NCI-H128 (cell line): ENCODE results near the gene NDUFV2.
"Not testable (repeated sequence)": the region's sequence is repeated elsewhere in the genome, so short reads cannot be mapped to it uniquely, and the experiment has no call there.

Experiments
- DNase-seq: peaks from one replicate; lab custom pipeline; 2025; ENCODE audit not compliant: unreplicated experiment; lab: John Stamatoyannopoulos, UW

The NDUFV2 gene

GRCh38 chr18:9148203-9148552 lies 45.7 kb downstream of the NDUFV2 start:
- DNase-seq, result no peak

- DNase-seq, result no peak
Measured at GRCh38 chr18:9150121-9150520, 47.6 kb downstream of the NDUFV2 start.

- DNase-seq, result no peak
Measured at GRCh38 chr18:9153256-9153655, 50.8 kb downstream of the NDUFV2 start.

GRCh38 chr18:9156604-9157249 lies 54.2 kb downstream of the NDUFV2 start:
- DNase-seq, result no peak

DNA sequence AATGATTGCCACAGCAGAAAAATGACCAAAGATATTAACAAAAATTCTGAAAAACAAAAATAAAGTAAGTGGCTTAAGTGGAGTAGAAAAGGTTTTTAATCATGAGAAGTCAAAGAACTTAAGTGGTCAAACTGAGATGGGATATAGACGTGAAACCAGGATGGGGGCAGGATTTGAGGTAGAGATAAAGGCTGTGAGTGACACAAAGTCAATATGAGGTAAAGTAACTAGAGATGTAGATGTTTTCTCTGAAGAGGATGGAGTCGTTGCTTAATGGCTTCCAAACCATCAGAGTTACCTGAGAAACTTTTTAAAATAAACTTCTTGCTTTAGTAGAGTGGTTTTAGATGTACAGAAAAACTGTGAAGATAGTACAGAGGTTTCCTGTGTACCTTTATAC lies 55.3 kb downstream of the NDUFV2 start:
- DNase-seq, result no peak

DNA sequence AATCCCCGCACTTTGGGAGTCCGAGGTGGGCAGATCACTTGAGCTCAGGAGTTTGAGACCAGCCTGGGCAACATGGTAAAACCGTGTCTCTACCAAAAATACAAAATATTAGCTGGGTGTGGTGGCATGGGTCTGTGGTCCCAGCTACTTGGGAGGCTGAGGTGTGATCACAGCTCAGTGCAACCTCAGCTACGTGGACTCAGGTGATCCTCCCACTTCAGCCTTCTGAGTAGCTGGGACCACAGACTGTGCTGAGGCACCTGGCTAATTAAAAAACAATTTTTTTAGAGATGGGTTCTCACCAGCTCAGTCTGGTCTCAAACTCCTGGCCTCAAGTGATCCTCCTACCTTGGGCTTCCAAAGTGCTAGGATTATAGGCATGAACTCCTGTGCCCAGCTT lies 57.5 kb downstream of the NDUFV2 start:
- no peak for DNase-seq

DNA sequence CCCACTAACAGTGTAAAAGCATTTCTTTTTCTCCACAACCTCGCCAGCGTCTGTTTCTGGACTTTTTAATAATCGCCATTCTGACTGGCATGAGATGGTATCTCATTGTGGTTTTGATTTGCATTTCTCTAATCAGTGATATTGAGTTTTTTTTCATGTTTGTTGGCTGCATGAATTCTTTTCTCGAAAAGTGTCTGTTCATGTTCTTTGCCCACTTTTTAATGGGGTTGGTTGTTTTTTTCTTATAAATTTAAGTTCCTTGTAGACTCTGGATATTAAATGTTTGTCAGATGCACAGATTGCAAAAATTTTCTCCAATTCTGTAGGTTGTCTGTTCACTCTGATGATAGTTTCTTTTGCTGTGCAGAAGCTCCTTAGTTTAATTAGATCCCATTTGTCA lies 60.2 kb downstream of the NDUFV2 start:
- DNase-seq, result not testable (repeated sequence)

DNA sequence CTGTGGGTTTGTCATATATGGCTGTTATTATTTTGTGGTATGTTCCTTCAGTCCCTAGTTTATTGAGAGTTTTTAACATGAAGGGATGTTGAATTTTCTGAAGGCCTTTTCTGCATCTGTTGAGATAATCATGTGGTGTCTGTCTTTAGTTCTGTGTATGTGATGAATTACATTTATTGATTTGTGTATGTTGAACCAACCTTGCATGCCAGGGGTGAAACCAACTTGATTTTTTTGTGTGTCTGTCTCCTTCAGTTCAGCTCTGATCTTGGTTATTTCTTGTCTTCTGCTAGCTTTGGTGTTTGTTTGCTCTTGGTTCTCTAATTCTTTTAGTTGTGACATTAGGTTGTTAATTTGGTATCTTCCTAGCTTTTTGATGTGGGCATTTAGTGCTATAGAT lies 61.6 kb downstream of the NDUFV2 start:
- DNase-seq, result not testable (repeated sequence)

- not testable (repeated sequence) for DNase-seq
Measured at GRCh38 chr18:9165883-9166282, 63.4 kb downstream of the NDUFV2 start.

DNA sequence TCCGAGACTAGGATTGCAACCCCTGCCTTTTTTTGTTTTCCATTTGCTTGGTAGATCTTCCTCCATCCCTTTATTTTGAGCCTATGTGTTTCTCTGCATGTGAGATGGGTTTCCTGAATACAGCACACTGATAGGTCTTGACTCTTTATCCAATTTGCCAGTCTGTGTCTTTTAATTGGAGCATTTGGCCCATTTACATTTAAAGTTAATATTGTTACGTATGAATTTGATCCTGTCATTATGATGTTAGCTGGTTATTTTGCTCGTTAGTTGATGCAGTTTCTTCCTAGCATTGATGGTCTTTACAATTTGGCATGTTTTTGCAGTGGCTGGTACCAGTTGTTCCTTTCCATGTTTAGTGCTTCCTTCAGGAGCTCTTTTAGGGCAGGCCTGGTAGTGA lies 67.0 kb downstream of the NDUFV2 start:
- not testable (repeated sequence) for DNase-seq

GRCh38 chr18:9171919-9172318 lies 69.4 kb downstream of the NDUFV2 start:
- DNase-seq, result not testable (repeated sequence)

DNA sequence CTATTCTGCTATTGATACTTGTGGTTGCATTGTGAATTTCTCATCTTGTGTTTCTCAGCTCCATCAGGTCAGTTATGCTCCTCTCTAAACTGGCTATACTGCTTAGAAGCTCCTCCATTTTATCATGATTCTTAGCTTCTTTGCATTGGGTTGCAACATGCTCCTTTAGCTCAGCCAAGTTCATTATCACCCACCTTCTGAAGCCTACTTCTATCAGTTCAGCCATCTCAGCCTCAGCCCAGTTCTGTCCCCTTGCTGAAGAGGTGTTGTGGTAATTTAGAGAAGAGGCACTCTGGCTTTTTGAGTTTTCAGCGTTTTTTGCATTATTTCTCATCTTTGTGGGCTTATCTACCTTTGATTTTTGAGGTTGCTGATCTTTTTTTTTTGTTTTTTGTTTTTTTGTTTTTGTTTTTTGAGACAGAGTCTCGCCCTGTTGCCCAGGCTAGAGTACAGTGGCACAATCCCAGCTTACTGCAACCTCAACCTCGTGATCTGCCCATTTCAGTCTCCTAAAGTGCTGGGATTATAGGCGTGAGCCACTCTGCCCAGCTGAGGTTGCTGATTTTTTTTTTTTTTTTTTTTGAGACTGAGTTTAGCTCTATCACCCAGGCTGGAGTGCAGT lies 70.1 kb downstream of the NDUFV2 start:
- DNase-seq, result no peak

DNA sequence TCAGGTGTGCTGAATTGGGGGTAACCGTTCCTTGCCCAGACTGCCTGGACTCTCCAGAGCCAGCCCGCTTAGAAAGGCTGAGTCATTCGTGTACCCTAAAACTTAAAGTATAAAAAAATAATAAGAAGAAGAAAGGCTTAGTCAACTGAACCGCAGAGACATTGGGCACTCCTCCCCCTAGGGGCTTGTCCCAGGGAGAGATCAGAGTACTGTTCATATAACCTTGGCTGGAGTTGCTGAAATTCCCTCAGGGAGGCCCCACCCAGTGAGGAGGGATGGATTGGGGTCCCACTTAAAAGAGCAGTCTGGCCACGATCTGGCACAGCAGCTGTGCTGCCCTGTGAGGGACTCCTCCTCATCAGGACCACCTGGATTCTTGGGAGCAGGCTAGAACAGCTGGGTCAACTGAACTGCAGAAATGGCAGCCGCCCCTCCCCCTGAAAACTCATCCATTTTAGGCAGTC lies 71.3 kb downstream of the NDUFV2 start:
- DNase-seq, result no peak

DNA sequence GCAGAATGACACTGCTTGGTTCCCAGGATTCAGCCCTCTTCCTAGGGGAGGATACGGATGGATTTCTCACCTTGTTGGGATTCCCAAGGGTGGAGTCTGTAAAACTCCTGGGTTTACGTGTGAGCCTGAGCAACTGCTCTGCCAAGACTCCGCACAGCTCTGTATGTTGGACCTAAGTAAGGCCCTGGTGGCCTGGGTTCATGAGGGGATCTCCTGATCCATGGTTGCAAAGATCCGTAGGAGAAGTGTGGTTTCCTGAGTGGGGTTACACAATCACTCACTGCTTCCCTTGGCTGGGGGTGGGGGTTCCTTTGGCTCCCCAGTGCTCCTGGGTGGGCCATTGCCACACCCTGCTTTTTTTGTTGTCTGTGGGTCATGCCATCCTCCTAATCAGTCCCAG lies 71.8 kb downstream of the NDUFV2 start:
- DNase-seq, result no peak

DNA sequence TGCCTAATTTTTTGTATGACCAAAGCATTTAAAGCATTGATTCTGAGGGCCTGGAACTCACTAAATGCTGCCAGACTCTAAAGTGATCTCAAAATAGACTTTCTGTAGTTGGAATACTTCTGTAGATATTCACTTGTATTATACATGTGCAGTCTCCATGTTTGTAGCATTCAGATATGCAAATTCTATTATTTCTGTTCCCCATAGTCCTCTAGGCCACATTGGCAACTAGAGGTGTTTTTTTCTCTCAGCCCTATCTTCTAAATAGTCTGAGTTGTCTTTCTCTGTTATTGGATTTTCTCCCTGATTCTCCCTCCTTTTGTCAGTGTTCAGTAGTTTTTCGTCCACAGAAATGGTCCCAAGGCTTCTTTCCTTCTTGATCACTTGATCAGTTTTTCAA lies 72.6 kb downstream of the NDUFV2 start:
- DNase-seq, result no peak

- DNase-seq, result no peak
Measured at GRCh38 chr18:9177031-9177430, 74.5 kb downstream of the NDUFV2 start.

- DNase-seq, result no peak
Measured at GRCh38 chr18:9177466-9177865, 75.0 kb downstream of the NDUFV2 start.

DNA sequence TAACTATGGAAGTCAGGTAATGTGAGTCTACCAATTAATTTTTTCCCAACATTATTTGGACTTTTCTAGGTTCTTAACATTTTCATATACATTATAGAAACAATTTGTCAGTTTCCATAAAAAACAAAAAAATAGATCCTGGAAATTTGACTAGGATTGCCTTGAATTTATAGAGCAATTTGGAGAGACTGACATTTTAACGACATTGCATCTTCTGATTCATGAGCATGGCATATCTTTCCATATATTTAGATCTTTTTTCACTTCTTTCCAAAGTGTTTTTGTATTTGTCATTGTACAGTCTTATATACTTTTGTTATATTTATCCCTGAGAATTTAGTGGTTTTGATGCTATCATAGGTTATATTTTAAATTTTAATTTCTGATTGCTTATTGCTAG lies 76.1 kb downstream of the NDUFV2 start:
- DNase-seq, result no peak

DNA sequence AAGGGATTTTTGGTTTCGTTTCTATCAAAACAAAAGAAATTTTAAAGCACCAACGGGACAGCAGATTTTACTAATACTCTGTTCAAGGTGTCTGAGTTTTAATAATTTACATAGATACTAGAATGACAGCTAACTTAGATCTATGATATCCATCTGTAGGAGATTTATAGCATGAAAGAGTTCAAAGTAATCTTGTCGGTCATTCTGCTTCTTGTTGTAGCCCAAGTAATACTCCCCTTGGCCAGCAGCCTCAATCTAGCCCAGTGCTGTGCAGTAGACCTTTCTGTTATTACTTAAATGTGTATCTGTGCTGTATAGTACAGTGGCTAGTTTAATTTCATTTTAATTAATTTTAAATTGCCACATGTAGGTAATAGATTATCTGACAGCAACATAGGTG lies 78.8 kb downstream of the NDUFV2 start:
- DNase-seq, result no peak

DNA sequence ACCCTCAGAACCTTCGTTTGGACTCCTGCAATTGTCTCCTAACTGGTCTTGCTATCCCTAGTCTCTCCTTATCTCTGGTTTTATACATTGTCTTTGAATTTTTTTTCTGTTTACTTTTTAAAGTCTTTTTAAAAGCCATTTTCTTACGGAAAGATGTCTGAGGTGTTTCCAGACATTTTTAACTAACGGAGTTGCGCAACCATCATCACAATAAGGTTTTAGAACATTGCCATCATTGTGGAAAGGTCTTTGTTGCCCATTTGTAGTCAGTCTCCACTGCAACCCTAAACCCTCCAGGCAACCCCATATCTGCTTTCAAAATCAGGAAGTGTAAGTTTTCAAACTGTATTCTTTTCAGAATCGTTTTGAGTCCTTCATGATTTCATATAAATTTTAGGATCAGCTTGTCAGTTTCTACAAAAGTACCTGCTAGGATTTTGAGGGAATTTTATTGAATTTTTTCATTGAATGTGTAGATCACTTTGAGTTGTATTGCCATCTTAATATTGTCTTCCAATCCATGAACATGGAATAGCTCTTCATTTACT lies 80.4 kb downstream of the NDUFV2 start:
- DNase-seq, result no peak
